Fibroblast of peridontal ligament (primary cell): ENCODE measurements around the gene COL6A3.

ENCODE experiments used
- DNase-seq: peaks from one replicate; pipeline ENCODE4 v3.0.0-alpha.2; 2010; ENCODE audit errors: extremely low read depth

The COL6A3 gene, protein sequence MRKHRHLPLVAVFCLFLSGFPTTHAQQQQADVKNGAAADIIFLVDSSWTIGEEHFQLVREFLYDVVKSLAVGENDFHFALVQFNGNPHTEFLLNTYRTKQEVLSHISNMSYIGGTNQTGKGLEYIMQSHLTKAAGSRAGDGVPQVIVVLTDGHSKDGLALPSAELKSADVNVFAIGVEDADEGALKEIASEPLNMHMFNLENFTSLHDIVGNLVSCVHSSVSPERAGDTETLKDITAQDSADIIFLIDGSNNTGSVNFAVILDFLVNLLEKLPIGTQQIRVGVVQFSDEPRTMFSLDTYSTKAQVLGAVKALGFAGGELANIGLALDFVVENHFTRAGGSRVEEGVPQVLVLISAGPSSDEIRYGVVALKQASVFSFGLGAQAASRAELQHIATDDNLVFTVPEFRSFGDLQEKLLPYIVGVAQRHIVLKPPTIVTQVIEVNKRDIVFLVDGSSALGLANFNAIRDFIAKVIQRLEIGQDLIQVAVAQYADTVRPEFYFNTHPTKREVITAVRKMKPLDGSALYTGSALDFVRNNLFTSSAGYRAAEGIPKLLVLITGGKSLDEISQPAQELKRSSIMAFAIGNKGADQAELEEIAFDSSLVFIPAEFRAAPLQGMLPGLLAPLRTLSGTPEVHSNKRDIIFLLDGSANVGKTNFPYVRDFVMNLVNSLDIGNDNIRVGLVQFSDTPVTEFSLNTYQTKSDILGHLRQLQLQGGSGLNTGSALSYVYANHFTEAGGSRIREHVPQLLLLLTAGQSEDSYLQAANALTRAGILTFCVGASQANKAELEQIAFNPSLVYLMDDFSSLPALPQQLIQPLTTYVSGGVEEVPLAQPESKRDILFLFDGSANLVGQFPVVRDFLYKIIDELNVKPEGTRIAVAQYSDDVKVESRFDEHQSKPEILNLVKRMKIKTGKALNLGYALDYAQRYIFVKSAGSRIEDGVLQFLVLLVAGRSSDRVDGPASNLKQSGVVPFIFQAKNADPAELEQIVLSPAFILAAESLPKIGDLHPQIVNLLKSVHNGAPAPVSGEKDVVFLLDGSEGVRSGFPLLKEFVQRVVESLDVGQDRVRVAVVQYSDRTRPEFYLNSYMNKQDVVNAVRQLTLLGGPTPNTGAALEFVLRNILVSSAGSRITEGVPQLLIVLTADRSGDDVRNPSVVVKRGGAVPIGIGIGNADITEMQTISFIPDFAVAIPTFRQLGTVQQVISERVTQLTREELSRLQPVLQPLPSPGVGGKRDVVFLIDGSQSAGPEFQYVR (N-terminal part only)

GRCh38 chr2:237413777-237414661, at the start of gene COL6A3:
Gene COL6A3 (minus strand): TSS chr2:237414164. CDS start chr2:237396817, 17,347 bp downstream.
- DNase-seq, result peak; percentile 98

DNA sequence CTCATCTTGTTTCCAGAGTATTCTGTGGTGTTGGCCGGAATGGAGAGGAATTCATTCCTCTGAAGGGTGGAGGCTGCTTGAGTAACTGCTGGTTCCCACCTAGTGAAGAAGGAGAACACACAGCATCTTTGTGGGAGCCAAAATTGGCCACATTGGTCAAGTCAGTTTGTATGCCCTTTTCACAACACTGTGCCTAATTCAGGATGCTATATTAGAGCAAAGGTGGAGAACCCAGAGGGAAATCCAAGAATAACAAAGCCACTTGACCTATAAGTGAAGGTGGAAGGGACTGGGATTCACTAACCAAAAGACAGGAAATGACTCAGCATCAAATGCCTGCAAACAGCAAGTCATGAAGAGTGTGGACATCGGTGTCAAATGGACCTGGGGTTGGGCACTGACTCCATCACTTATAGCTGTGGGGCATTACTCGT, 45.8 kb upstream of the COL6A3 start:
- DNase-seq, result peak; percentile 44

DNA sequence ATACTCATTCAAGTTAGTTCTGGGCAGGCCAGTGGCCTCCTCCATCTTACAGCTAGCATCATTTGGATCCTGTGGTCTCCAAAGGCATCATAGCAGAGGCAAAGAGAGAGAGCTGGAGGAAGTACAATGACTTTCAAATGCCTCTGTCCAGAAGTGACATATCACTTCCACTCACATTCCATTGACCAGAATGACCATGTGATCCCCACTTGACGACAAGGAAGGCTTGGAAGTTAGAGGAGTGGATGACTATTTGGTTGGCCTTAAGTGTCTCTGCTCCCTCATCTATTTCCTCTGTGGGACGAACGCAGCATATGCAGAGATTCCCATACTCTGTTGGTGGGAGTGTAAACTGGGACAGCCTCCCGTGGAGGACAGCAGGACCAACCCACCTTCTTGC, 45.3 kb upstream of the COL6A3 start:
- DNase-seq, result no peak

DNA sequence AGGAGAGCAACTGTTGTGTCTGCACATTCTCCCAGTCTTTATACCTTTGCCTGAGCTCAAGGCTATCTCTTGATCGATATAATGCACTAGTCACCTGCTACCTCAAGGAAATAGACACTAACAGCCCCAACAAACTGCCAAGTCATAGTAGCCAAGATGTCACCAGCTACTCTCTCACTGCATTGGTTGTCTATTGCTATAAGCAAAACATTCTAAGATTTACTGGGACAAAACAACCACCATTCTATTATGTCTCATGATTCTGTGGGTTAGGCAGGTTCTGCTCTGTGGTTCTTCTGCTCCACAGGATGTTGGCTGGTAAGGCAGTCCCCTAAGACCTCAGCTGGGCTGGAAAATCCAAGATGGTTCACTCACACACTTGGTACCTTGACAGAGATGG, 44.6 kb upstream of the COL6A3 start:
- no peak for DNase-seq

- no peak for DNase-seq
These were observed 43.5 kb upstream of the COL6A3 start for GRCh38 chr2:237457388-237457941.

DNA sequence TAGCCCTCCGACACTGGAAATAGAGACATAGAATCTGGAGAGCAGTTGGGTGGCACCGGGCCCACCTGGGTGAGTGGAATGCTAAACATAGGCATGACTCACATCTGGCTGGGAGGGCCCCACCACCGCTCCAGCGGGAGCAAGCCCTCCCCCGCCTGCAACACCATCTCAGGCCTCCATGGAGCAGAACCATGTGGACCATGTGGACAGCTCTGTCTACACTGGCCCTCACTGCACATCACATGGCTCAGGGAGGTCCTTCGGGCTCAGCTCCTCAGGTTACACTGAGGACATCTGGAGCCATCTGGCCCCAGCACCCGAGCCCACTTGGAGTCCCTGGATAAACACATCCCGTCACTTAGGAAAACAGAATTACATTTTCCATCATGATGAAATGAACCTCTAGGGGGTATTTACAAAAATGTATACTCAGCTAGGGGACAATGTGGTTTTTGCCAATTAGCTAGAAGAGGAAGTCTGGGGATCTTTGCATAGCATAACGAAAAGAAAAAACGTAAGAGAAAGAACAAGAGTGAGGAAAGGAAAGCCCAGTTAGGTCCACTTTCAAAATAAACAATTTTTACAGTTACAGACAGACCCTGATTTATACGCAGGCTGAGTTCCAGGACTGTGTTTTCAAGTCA, 42.4 kb upstream of the COL6A3 start:
- DNase-seq, result peak; percentile 90

DNA sequence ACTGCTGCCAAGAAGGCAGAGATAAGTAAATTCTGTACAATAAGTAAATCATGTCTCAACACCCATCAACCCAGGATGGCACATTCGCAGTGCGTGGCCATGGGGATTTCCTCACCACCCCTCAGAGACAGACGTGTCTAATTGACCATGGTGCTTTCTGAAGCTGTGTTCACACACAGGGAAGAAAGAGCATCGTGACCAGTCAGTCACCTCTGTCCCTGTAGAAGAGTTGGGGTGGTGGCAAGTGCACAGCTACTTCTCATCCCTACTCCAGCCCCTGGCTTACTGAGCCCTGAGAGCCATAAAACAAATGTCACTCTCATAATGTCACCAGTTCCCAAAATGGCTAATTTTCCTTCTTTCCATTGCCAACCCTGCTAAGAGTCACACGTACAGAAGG, 41.8 kb upstream of the COL6A3 start:
- no peak for DNase-seq

GRCh38 chr2:237453671-237454070, 39.7 kb upstream of the COL6A3 start:
- no peak for DNase-seq

DNA sequence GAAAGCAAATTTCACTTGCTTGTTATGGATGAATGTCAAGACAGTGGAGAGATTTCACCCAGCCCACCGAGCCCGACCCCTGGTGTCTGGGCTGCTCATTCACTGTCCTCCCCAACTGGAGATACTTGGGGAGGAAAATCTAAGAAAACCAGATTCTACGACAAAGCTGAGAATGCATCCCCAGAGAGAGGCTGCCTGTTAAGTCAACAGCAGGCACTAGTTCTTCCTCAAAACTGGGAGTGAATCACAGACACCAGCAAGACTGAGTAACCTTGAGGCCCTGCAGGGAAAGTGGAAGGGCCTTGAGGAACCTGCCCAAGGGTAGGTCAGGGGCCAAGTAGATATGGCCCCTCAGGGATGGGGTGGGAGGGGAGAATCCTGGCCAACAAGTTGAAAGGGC, 38.9 kb upstream of the COL6A3 start:
- peak; percentile 49 for DNase-seq

- DNase-seq, result peak; percentile 48
These were observed 37.9 kb upstream of the COL6A3 start for GRCh38 chr2:237451643-237452469.

GRCh38 chr2:237450583-237450982, 36.6 kb upstream of the COL6A3 start:
- no peak for DNase-seq

- no peak for DNase-seq
These were observed 36.1 kb upstream of the COL6A3 start for GRCh38 chr2:237450108-237450507.

- peak; percentile 28 for DNase-seq
These were observed 35.4 kb upstream of the COL6A3 start for GRCh38 chr2:237449193-237449881.

- DNase-seq, result no peak
These were observed 34.7 kb upstream of the COL6A3 start for GRCh38 chr2:237448626-237449025.

- DNase-seq, result no peak
These were observed 34.2 kb upstream of the COL6A3 start for GRCh38 chr2:237448171-237448570.

- no peak for DNase-seq
These were observed 33.5 kb upstream of the COL6A3 start for GRCh38 chr2:237447496-237447895.

- DNase-seq, result no peak
These were observed 32.3 kb upstream of the COL6A3 start for GRCh38 chr2:237446338-237446665.

- DNase-seq, result no peak
These were observed 31.8 kb upstream of the COL6A3 start for GRCh38 chr2:237445611-237446337.
